Karpas-422 (cell line): Measurements from ENCODE around the gene CEP104. TPM values are rescaled to one million over a fixed set of nuclear protein-coding genes. Genes with fewer than 3 reads are reported as not detected.

ENCODE experiments used
- DNase-seq: peaks from one replicate; pipeline ENCODE4 v3.0.0-alpha.2; 2015
- H2AFZ ChIP-seq: fragments of 200-600 bp; sonication (generic); 2 replicates; pipeline ENCODE4 v1.6.1; 2014; ENCODE audit warnings: antibody characterized with exemption, low read length, mixed read lengths
- H3K27ac ChIP-seq: fragments of 200-600 bp; sonication (generic); 2 replicates; pipeline ENCODE4 v1.5.1; 2014; ENCODE audit warnings: mild to moderate bottlenecking, low read length, moderate library complexity
- H3K27me3 ChIP-seq: fragments of 200-600 bp; sonication (generic); 2 replicates; pipeline ENCODE4 v1.6.1; 2014; ENCODE audit warnings: low read length, mixed read lengths
- H3K36me3 ChIP-seq: fragments of 200-600 bp; sonication (generic); 2 replicates; pipeline ENCODE4 v1.6.1; 2014; ENCODE audit warnings: low read length, mixed read lengths; ENCODE audit not compliant: insufficient read depth
- H3K4me1 ChIP-seq: fragments of 200-600 bp; sonication (generic); 2 replicates; pipeline ENCODE4 v1.6.1; 2014; ENCODE audit warnings: mild to moderate bottlenecking, low read length, mixed read lengths
- H3K4me2 ChIP-seq: fragments of 200-600 bp; sonication (generic); 2 replicates; pipeline ENCODE4 v1.6.1; 2014; ENCODE audit warnings: low read length, low read depth, mild to moderate bottlenecking; ENCODE audit not compliant: poor library complexity, severe bottlenecking
- H3K4me3 ChIP-seq: fragments of 200-600 bp; sonication (generic); 2 replicates; pipeline ENCODE4 v1.5.1; 2014; ENCODE audit warnings: mild to moderate bottlenecking, antibody characterized with exemption, low read length, mixed read lengths
- H3K79me2 ChIP-seq: fragments of 200-600 bp; sonication (generic); 2 replicates; pipeline ENCODE4 v1.6.1; 2014; ENCODE audit warnings: mild to moderate bottlenecking, low read length, mixed read lengths
- H3K9ac ChIP-seq: fragments of 200-600 bp; sonication (generic); 2 replicates; pipeline ENCODE4 v1.6.0; 2014; ENCODE audit warnings: low read length
- H3K9me2 ChIP-seq: fragments of 200-600 bp; sonication (generic), shearing (Covaris generic); replicated peaks from 2 replicates; pipeline ENCODE4 v1.6.0; 2014; ENCODE audit warnings: mild to moderate bottlenecking, low read length, moderate library complexity; ENCODE audit not compliant: insufficient read depth
- H3K9me3 ChIP-seq: fragments of 300-700, 200-600 bp; sonication (generic); 2 replicates; pipeline ENCODE4 v1.6.1; 2014; ENCODE audit warnings: low read length, mixed read lengths
- H4K20me1 ChIP-seq: fragments of 200-600 bp; sonication (generic); 2 replicates; pipeline ENCODE4 v1.6.1; 2014; ENCODE audit warnings: mild to moderate bottlenecking, antibody characterized with exemption, low read length, low read depth; ENCODE audit not compliant: insufficient read depth
- total RNA-seq: library from RNA; depleted of rRNA; stranded (reverse); fragments of >200 nt; shearing (Covaris generic); gene quantifications from 2 replicates; pipeline ENCODE4 v1.2.3, GENCODE V29; 2014; ENCODE audit warnings: low replicate concordance

The CEP104 gene
- total RNA-seq, 1 experiment from 2014 or later, result 19.9 TPM

GRCh38 chr1:3902571-3903091 is 45.6 kb upstream of the CEP104 start:
- Histone ChIP-seq H3K4me2 (peak overlapping the region; percentile 56), H3K9me3 (no peaks in the 10 kb centered on the region), H4K20me1 (no peaks in the 10 kb centered on the region), H3K36me3 (peaks cover 6% of the 10 kb centered on the region; the same call in 1 of the 2 replicates), H3K27ac (peak overlapping the region; percentile 93), H2AFZ (no peak overlapping the region), H3K4me1 (peaks cover 81% of the 10 kb centered on the region), H3K9me2 (no peaks in the 10 kb centered on the region), H3K79me2 (peaks cover 24% of the 10 kb centered on the region), H3K4me3 (no peak overlapping the region; the same call in 1 of the 2 replicates), H3K9ac (peak overlapping the region; percentile 59), H3K27me3 (no peaks in the 10 kb centered on the region)
- DNase-seq, result peak; percentile 79

DNA sequence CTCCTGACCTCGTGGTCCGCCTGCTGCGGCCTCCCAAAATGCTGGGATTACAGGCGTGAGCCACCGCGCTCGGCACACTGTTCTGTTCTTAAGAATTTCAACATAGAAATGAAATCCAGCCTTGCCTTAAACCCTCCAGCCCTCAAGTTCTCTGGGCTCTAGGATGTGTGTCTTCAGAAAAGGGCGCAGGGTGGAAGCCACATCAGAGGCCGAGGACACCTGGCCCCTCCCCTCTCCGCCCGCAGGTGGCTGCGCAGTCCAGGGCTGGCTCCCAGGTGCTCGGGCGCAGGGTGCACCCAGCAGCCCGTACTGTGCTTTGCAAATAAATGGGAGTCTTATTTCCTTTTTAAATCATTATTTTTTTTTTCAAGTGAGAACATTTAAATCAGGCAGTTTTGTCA is 45.1 kb upstream of the CEP104 start:
- Histone ChIP-seq H3K9me3 (no peaks in the 10 kb centered on the region), H3K36me3 (peaks cover 6% of the 10 kb centered on the region; the same call in 1 of the 2 replicates), H2AFZ (no peak overlapping the region), H3K9ac (peak overlapping the region; percentile 59), H4K20me1 (no peaks in the 10 kb centered on the region), H3K4me2 (peak overlapping the region; percentile 56), H3K4me1 (peaks cover 76% of the 10 kb centered on the region), H3K9me2 (no peaks in the 10 kb centered on the region), H3K27ac (peak overlapping the region; percentile 93), H3K79me2 (peaks cover 29% of the 10 kb centered on the region), H3K27me3 (no peaks in the 10 kb centered on the region), H3K4me3 (no peak overlapping the region; the same call in 1 of the 2 replicates)
- DNase-seq, result no peak

DNA sequence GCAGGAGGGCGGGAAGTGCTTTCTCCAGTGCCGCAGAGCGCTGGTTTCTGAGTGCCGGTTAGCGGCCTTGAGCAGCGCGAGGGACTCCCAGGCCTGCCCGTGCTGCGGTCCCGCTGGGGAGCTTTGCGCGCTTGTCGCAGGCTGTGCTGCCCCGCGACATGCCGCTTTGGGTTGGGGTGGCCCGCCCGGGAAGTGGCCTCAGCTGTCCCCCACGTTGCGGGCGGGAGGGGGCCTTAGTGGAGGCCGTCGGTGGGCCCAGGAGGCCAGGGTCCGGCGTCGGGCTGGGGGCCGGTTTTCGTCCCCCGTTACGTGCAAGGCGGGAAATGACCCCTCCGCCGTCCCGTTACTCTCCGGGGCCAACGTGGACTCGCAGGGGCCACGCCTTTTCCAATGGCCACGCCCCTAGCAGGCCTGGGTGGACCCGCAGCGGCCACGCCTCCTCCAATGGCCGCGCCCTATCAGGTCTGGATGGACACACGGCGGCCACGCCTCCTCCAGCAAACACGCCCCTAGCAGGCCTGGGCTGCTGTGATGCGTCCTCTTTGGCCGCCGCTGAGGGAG is 44.0 kb upstream of the CEP104 start:
- no peaks in the 10 kb centered on the region for H3K9me2 ChIP-seq
- peak; percentile 98 for DNase-seq
- H4K20me1 ChIP-seq, result peaks cover 6% of the 10 kb centered on the region; the same call in 1 of the 2 replicates
- H3K36me3 ChIP-seq, result peaks cover 7% of the 10 kb centered on the region; the same call in 1 of the 2 replicates
- H3K79me2 ChIP-seq, result peaks cover 40% of the 10 kb centered on the region
- no peaks in the 10 kb centered on the region for H3K9me3 ChIP-seq
- H3K27ac ChIP-seq, result peak overlapping the region; percentile 90
- peaks cover 65% of the 10 kb centered on the region for H3K4me1 ChIP-seq
- H3K4me3 ChIP-seq, result peak overlapping the region; percentile 98
- H3K4me2 ChIP-seq, result peak overlapping the region; percentile 94
- H3K9ac ChIP-seq, result peak overlapping the region; percentile 96
- no peaks in the 10 kb centered on the region for H3K27me3 ChIP-seq
- peak overlapping the region; percentile 77; the same call in 1 of the 2 replicates for H2AFZ ChIP-seq

GRCh38 chr1:3900150-3900968 is 43.3 kb upstream of the CEP104 start, which contains the start of gene C1orf174:
Gene C1orf174 (minus strand): TSS chr1:3900272. CDS start chr1:3900186, 86 bp downstream.
- H3K79me2 ChIP-seq, result peaks cover 47% of the 10 kb centered on the region
- H3K27me3 ChIP-seq, result no peaks in the 10 kb centered on the region
- no peaks in the 10 kb centered on the region for H3K9me2 ChIP-seq
- peak within 1 kb of the TSS; percentile 98 for H3K4me3 ChIP-seq
- H4K20me1 ChIP-seq, result peaks cover 10% of the 10 kb centered on the region; the same call in 1 of the 2 replicates
- DNase-seq, result peak; percentile 99
- H3K36me3 ChIP-seq, result peaks cover 11% of the 10 kb centered on the region; the same call in 1 of the 2 replicates
- H3K4me2 ChIP-seq, result peak within 1 kb of the TSS; percentile 94
- H3K9me3 ChIP-seq, result no peaks in the 10 kb centered on the region
- H3K9ac ChIP-seq, result peak within 1 kb of the TSS; percentile 96
- peak within 1 kb of the TSS; percentile 90 for H3K27ac ChIP-seq
- H3K4me1 ChIP-seq, result peaks cover 58% of the 10 kb centered on the region
- peak within 1 kb of the TSS; percentile 77; the same call in 1 of the 2 replicates for H2AFZ ChIP-seq

- Histone ChIP-seq H2AFZ (no peak overlapping the region), H3K9me3 (no peaks in the 10 kb centered on the region), H3K4me1 (peaks cover 52% of the 10 kb centered on the region)
These were observed 42.7 kb upstream of the CEP104 start for GRCh38 chr1:3899754-3900149.

GRCh38 chr1:3898994-3899753 is 42.2 kb upstream of the CEP104 start:
- Histone ChIP-seq H3K4me1 (peaks cover 46% of the 10 kb centered on the region), H3K9ac (peak overlapping the region; percentile 96), H3K4me2 (peak overlapping the region; percentile 94), H3K79me2 (peaks cover 56% of the 10 kb centered on the region), H3K4me3 (peak overlapping the region; percentile 98), H4K20me1 (peaks cover 10% of the 10 kb centered on the region; the same call in 1 of the 2 replicates), H3K36me3 (peaks cover 11% of the 10 kb centered on the region), H3K9me3 (no peaks in the 10 kb centered on the region), H3K9me2 (no peaks in the 10 kb centered on the region), H2AFZ (no peak overlapping the region), H3K27ac (peak overlapping the region; percentile 90), H3K27me3 (no peaks in the 10 kb centered on the region)
- DNase-seq, result peak; percentile 73

More at GRCh38 chr1:3899754-3900149, 42.7 kb upstream of the CEP104 start:
- Histone ChIP-seq H3K79me2 (peaks cover 53% of the 10 kb centered on the region), H3K27ac (peak overlapping the region; percentile 90), H3K4me2 (peak overlapping the region; percentile 94), H3K9ac (peak overlapping the region; percentile 96), H3K36me3 (peaks cover 11% of the 10 kb centered on the region), H3K9me2 (no peaks in the 10 kb centered on the region), H4K20me1 (peaks cover 10% of the 10 kb centered on the region; the same call in 1 of the 2 replicates), H3K27me3 (no peaks in the 10 kb centered on the region), H3K4me3 (peak overlapping the region; percentile 98)
- no peak for DNase-seq

DNA sequence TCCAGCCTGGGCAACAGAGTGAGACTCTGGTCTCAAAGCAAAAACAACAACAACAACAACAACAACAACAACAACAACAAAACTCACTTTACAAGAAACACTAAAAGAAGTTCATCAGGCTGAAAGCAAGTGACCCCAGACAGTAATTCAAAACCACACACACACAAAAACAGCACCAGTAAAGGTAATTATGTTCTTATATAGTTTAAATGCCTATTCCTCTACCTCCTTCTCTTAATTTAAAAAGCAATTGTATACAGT is 41.4 kb upstream of the CEP104 start:
- DNase-seq, result no peak
- peak overlapping the region; percentile 94 for H3K4me2 ChIP-seq
- peak overlapping the region; percentile 98 for H3K4me3 ChIP-seq
- no peaks in the 10 kb centered on the region for H3K9me3 ChIP-seq
- H3K4me1 ChIP-seq, result peaks cover 45% of the 10 kb centered on the region
- H2AFZ ChIP-seq, result no peak overlapping the region
- no peaks in the 10 kb centered on the region for H3K27me3 ChIP-seq
- H3K36me3 ChIP-seq, result peaks cover 11% of the 10 kb centered on the region
- H3K9ac ChIP-seq, result peak overlapping the region; percentile 96; the same call in 1 of the 2 replicates
- peaks cover 63% of the 10 kb centered on the region for H3K79me2 ChIP-seq
- H4K20me1 ChIP-seq, result peaks cover 10% of the 10 kb centered on the region; the same call in 1 of the 2 replicates
- peak overlapping the region; percentile 90; the same call in 1 of the 2 replicates for H3K27ac ChIP-seq
- no peaks in the 10 kb centered on the region for H3K9me2 ChIP-seq
